Spleen (tissue), 11 donors: ENCODE measurements around the gene IRAG1. TPM values are rescaled to one million over a fixed set of nuclear protein-coding genes. Genes with fewer than 3 reads are reported as not detected.

Source experiments
- DNase-seq: peaks from one replicate; pipeline ENCODE4 v3.0.0-alpha.2; 2020
- H3K27ac ChIP-seq, 8 donors: fragments of 200-600 bp; sonication (generic) in 7 of 8; 1 replicate in 4 of 8; 2 replicates in 4 of 8; pipeline versions ENCODE4 v1.5.0 to v1.8.0; 2016 to 2021; ENCODE audit warnings: inconsistent platforms in 4 of 8, mild to moderate bottlenecking in 4 of 8, moderate library complexity in 1 of 8
- H3K27me3 ChIP-seq, 7 donors: fragments of 200-600 bp; sonication (generic) in 6 of 7; replicated peaks in 1 of 7; 1 replicate in 4 of 7; 2 replicates in 3 of 7; pipeline versions ENCODE4 v1.5.0 to v1.8.0; 2016 to 2021; ENCODE audit warnings: inconsistent platforms in 3 of 7, mild to moderate bottlenecking in 1 of 7
- H3K36me3 ChIP-seq, 6 donors: fragments of 200-600 bp; sonication (generic) in 5 of 6; 1 replicate in 4 of 6; 2 replicates in 2 of 6; pipeline versions ENCODE4 v1.5.0 to v1.8.0; 2016 to 2021; ENCODE audit warnings: inconsistent platforms in 2 of 6
- H3K4me1 ChIP-seq, 6 donors: fragments of 200-600 bp; sonication (generic) in 5 of 6; 1 replicate in 3 of 6; 2 replicates in 3 of 6; pipeline versions ENCODE4 v1.5.0 to v1.8.0; 2016 to 2021; ENCODE audit warnings: inconsistent platforms in 3 of 6
- H3K4me3 ChIP-seq, 8 donors: fragments of 200-600 bp; sonication (generic) in 7 of 8; 1 replicate in 4 of 8; 2 replicates in 4 of 8; pipeline versions ENCODE4 v1.5.0 to v1.8.0; 2016 to 2021; ENCODE audit warnings: inconsistent platforms in 4 of 8, mild to moderate bottlenecking in 4 of 8, moderate library complexity in 2 of 8
- H3K9me3 ChIP-seq, 8 donors: fragments of 200-600 bp; sonication (generic) in 7 of 8; 1 replicate in 4 of 8; 2 replicates in 4 of 8; pipeline versions ENCODE4 v1.5.0 to v1.8.0; 2016 to 2021; ENCODE audit warnings: inconsistent platforms in 4 of 8
- POLR2A ChIP-seq, 3 donors: fragments of 450-650 bp; IDR thresholded peaks; one replicate each; pipeline ENCODE4 v1.5.1; 2017; ENCODE audit warnings: antibody characterized with exemption in 3 of 3, mild to moderate bottlenecking in 1 of 3
- POLR2AphosphoS5 ChIP-seq, 3 donors: sonication (generic); formaldehyde crosslinking; IDR thresholded peaks; one replicate each; pipeline ENCODE4 v1.5.1; 2017; ENCODE audit warnings: antibody characterized with exemption in 3 of 3
- WGBS, 5 donors: extraction: QIAGEN DNeasy Blood & Tissue Kit in 3 of 5; methylation state at CpG; one replicate each; pipeline versions ENCODE4 v1.1.5 to v1.1.7; 2013 to 2018; 5-methylcytosine and 5-hydroxymethylcytosine counted together
- intact Hi-C: fragments of 100-400 bp; cut with DNase I; formaldehyde crosslinking; loops from one replicate; pipeline ENCODE4 v1.15.0; 2023; ENCODE audit warnings: low total_unique reads
- polyA plus RNA-seq, 3 donors: library from polyadenylated mRNA; stranded (reverse); fragments of 200-250 nt; gene quantifications; one replicate each; pipeline ENCODE4 v1.2.1, GENCODE V29; 2013
- total RNA-seq, 7 donors: library from RNA; depleted of rRNA in 3 of 7; stranded (reverse); fragments of >200 nt in 3 of 7; fragmentation: NEBNext Ultra II Directional in 4 of 7; extraction: Animal tissue kit (Norgen Biotek cat#: 25700) in 4 of 7; gene quantifications; one replicate each; pipeline versions ENCODE4 v1.1.0 to v1.2.1, GENCODE V29; 2016 to 2021
- TF ChIP-seq, protein P1 (sequence below), 11 experiments: fragments of 200-600 bp in 7 of 11; fragments of 450-650 bp in 4 of 11; sonication (generic) in 4 of 11; IDR thresholded peaks in 8 of 11; conservative IDR thresholded peaks in 3 of 11; 1 replicate in 7 of 11; 2 replicates in 4 of 11; pipeline versions ENCODE4 v1.4.0 to v1.8.0; 2016 to 2021; ENCODE audit warnings: antibody characterized with exemption in 11 of 11, inconsistent platforms in 4 of 11, mild to moderate bottlenecking in 1 of 11
- donor health status: healthy with polysubstance abuse.
- donor health status: DM: no; HTN: no; CAD: no; lungs with moderate emphysema.
- donor health status: DM: no; HTN: no; CAD: no.
- donor health status: Bipolar disorder and iron deficiency.
- donor health status: healthy.
- donor health status: DM: no; HTN: no; CAD: no.
- donor health status: DM: yes; HTN: yes; CAD: no.

The IRAG1 gene
- total and polyA plus RNA-seq, 10 donors = 2.8 to 15.6 (median 10.0) TPM

DNA sequence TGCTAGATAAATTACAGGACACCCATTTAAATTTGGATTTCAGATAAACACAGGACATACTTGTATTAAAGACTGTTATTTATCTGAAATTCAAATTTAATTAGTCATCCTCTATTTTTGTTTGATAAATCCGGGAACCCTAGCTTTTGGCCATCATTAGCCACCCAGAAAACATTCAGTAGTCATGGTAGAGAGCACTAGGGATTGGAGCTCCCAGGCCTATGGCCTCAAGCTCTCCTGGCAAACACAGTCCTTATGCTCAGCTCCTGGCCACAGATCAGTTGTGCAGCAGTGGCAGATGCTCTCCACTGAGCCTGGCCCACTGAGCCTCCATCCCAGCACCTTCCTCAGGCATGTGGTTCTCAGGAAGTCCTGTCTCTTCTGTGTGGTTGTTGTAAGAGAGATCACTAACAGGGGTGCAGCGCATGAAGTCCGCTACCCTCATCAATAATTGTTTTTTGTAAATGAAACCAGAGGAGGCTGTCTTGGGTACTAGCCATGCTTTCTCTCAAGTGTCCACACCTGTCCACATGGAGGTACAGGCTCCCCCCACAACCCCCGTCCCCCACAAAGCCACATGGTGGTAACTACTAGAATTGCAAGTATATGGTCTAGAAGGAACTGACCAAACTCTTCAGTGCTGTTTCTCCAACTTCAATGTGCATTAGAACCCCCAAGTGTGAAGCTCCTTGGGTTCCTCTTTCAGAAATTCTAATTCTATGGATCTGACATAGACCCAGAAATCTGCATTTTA, 1.1 kb upstream of the IRAG1 start:
- Histone ChIP-seq H3K27me3 (no peaks in the 10 kb centered on the region), H3K4me3 (no peak overlapping the region), H3K4me1 (peaks cover 0 to 14% (median 2%) of the 10 kb centered on the region in 6 donors), H3K9me3 (peaks cover 0 to 6% (median 0%) of the 10 kb centered on the region in 8 donors), H3K36me3 (no peaks in the 10 kb centered on the region), H3K27ac (peak overlapping the region in 3 of 8 donors; percentile 53 to 60 (median 56))
- TF ChIP-seq, protein P1, sequence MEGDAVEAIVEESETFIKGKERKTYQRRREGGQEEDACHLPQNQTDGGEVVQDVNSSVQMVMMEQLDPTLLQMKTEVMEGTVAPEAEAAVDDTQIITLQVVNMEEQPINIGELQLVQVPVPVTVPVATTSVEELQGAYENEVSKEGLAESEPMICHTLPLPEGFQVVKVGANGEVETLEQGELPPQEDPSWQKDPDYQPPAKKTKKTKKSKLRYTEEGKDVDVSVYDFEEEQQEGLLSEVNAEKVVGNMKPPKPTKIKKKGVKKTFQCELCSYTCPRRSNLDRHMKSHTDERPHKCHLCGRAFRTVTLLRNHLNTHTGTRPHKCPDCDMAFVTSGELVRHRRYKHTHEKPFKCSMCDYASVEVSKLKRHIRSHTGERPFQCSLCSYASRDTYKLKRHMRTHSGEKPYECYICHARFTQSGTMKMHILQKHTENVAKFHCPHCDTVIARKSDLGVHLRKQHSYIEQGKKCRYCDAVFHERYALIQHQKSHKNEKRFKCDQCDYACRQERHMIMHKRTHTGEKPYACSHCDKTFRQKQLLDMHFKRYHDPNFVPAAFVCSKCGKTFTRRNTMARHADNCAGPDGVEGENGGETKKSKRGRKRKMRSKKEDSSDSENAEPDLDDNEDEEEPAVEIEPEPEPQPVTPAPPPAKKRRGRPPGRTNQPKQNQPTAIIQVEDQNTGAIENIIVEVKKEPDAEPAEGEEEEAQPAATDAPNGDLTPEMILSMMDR (IDR thresholded peaks at IDR 0.05 in 8 of 11, conservative IDR thresholded peaks at IDR 0.05 in 3 of 11) = no peak
- no peak for TF ChIP-seq POLR2A (IDR thresholded peaks at IDR 0.05)
- TF ChIP-seq POLR2AphosphoS5 (IDR thresholded peaks at IDR 0.05) = no peak
- DNase-seq = no peak
- 68 to 93% (median 84%) methylated on average over 4 of the region's 4 CpGs for WGBS, 5 donors
- intact Hi-C loops = no loop called here

- no peaks in the 10 kb centered on the region for H3K9me3 ChIP-seq
- H3K4me1 ChIP-seq = peaks cover 0 to 14% (median 2%) of the 10 kb centered on the region in 6 donors
- TF ChIP-seq, protein P1 (IDR thresholded peaks at IDR 0.05 in 8 of 11, conservative IDR thresholded peaks at IDR 0.05 in 3 of 11) = no peak
- TF ChIP-seq POLR2A (IDR thresholded peaks at IDR 0.05) (no peak), POLR2AphosphoS5 (IDR thresholded peaks at IDR 0.05) (no peak)
- no peaks in the 10 kb centered on the region for H3K36me3 ChIP-seq
- peak overlapping the region in 3 of 8 donors; percentile 53 to 60 (median 56) for H3K27ac ChIP-seq
- H3K27me3 ChIP-seq = no peaks in the 10 kb centered on the region
- 37 to 80% (median 54%) methylated on average over 7 of the region's 7 CpGs for WGBS, 5 donors
- H3K4me3 ChIP-seq = peak overlapping the region in 4 of 8 donors; percentile 5 to 32 (median 22)
- intact Hi-C loops = no loop called here
- DNase-seq = no peak
These were observed 932 bp downstream of the IRAG1 start for GRCh38 chr11:10692531-10693115.

GRCh38 chr11:10688401-10688800, 5.2 kb downstream of the IRAG1 start:
- Histone ChIP-seq H3K9me3 (no peaks in the 10 kb centered on the region), H3K4me3 (no peak overlapping the region), H3K4me1 (peaks cover 0 to 13% (median 2%) of the 10 kb centered on the region in 6 donors), H3K27ac (no peak overlapping the region), H3K27me3 (no peaks in the 10 kb centered on the region), H3K36me3 (no peaks in the 10 kb centered on the region)
- DNase-seq = no peak
- TF ChIP-seq POLR2A (IDR thresholded peaks at IDR 0.05) (no peak), POLR2AphosphoS5 (IDR thresholded peaks at IDR 0.05) (no peak)
- TF ChIP-seq, protein P1 (IDR thresholded peaks at IDR 0.05 in 8 of 11, conservative IDR thresholded peaks at IDR 0.05 in 3 of 11) = no peak
- WGBS, 5 donors = 88 to 98% (median 91%) methylated on average over 2 of the region's 2 CpGs
- intact Hi-C loops = no loop called here

GRCh38 chr11:10686311-10686710, 7.2 kb downstream of the IRAG1 start:
- intact Hi-C loops = no loop called here

More at GRCh38 chr11:10686311-10686710, 7.2 kb downstream of the IRAG1 start:
- Histone ChIP-seq H3K4me1 (no peaks in the 10 kb centered on the region), H3K9me3 (no peaks in the 10 kb centered on the region), H3K27me3 (no peaks in the 10 kb centered on the region), H3K36me3 (no peaks in the 10 kb centered on the region), H3K27ac (no peak overlapping the region), H3K4me3 (no peak overlapping the region)
- no peak for DNase-seq
- 42 to 67% (median 50%) methylated on average over 1 of the region's 1 CpG for WGBS, 5 donors
- TF ChIP-seq POLR2A (IDR thresholded peaks at IDR 0.05) (no peak), POLR2AphosphoS5 (IDR thresholded peaks at IDR 0.05) (no peak)
- TF ChIP-seq, protein P1 (IDR thresholded peaks at IDR 0.05 in 8 of 11, conservative IDR thresholded peaks at IDR 0.05 in 3 of 11) = no peak
